DOHH2 (cell line): ENCODE data around the gene CNTN5.

ENCODE experiments used
- H3F3A ChIP-seq: fragments of 200-600 bp; sonication (generic), shearing (Covaris generic); 2 replicates; pipeline ENCODE4 v1.6.0; 2016; ENCODE audit warnings: antibody characterized with exemption, mild to moderate bottlenecking; ENCODE audit not compliant: control insufficient read depth, insufficient read depth
- H3K27ac ChIP-seq: fragments of 200-600 bp; sonication (generic); 2 replicates; pipeline ENCODE4 v1.5.1; 2014; ENCODE audit warnings: low read depth, mild to moderate bottlenecking, low read length, moderate library complexity
- H3K27me3 ChIP-seq: fragments of 200-600 bp; sonication (generic); 2 replicates; pipeline ENCODE4 v1.6.1; 2014; ENCODE audit warnings: mild to moderate bottlenecking, low read length, mixed read lengths; ENCODE audit not compliant: control insufficient read depth
- H3K36me3 ChIP-seq: fragments of 200-600 bp; sonication (generic); 2 replicates; pipeline ENCODE4 v1.6.1; 2014; ENCODE audit warnings: mild to moderate bottlenecking, low read length, moderate library complexity, mixed read lengths; ENCODE audit not compliant: control insufficient read depth
- H3K4me1 ChIP-seq: fragments of 200-600 bp; sonication (generic); 2 replicates; pipeline ENCODE4 v1.6.1; 2014; ENCODE audit warnings: mild to moderate bottlenecking, low read length, mixed read lengths; ENCODE audit not compliant: control insufficient read depth
- H3K4me2 ChIP-seq: fragments of 200-600 bp; sonication (generic); 2 replicates; pipeline ENCODE4 v1.6.0; 2014; ENCODE audit warnings: mild to moderate bottlenecking, low read length, moderate library complexity
- H3K4me3 ChIP-seq: fragments of 200-600 bp; sonication (generic); 2 replicates; pipeline ENCODE4 v1.5.1; 2014; ENCODE audit warnings: mild to moderate bottlenecking, low read length, mixed read lengths
- H3K79me2 ChIP-seq: fragments of 200-600 bp; sonication (generic); 2 replicates; pipeline ENCODE4 v1.6.1; 2014; ENCODE audit warnings: mild to moderate bottlenecking, low read length, mixed read lengths; ENCODE audit not compliant: control insufficient read depth
- H3K9me2 ChIP-seq: fragments of 200-600 bp; sonication (generic); replicated peaks from 2 replicates; pipeline ENCODE4 v1.6.1; 2014; ENCODE audit warnings: mild to moderate bottlenecking, low read length, mixed read lengths; ENCODE audit not compliant: control insufficient read depth
- H3K9me3 ChIP-seq: fragments of 200-600 bp; sonication (generic); 2 replicates; pipeline ENCODE4 v1.6.1; 2014; ENCODE audit warnings: antibody characterized with exemption, low read length, mixed read lengths; ENCODE audit not compliant: control insufficient read depth, insufficient read depth
- H4K20me1 ChIP-seq: fragments of 200-600 bp; sonication (generic); 2 replicates; pipeline ENCODE4 v1.6.0; 2014; ENCODE audit warnings: low read depth, mild to moderate bottlenecking, antibody characterized with exemption, low read length, moderate library complexity; ENCODE audit not compliant: control insufficient read depth, insufficient read depth
- CTCF ChIP-seq: fragments of 200-600 bp; sonication (generic); IDR thresholded peaks from one replicate; pipeline ENCODE4 v1.5.1; 2014; ENCODE audit warnings: antibody characterized with exemption, mild to moderate bottlenecking, low read depth, low read length; ENCODE audit not compliant: poor library complexity, severe bottlenecking
- EZH2phosphoT487 ChIP-seq: fragments of 200-600 bp; sonication (generic); IDR thresholded peaks from 2 replicates; pipeline ENCODE4 v1.6.1; 2017; ENCODE audit warnings: borderline replicate concordance, mild to moderate bottlenecking, antibody characterized with exemption, low read length, moderate library complexity, mixed read lengths

Gene CNTN5

GRCh38 chr11:99244613-99245012, 223.9 kb downstream of the CNTN5 start:
- Histone ChIP-seq H4K20me1 (no peaks in the 10 kb centered on the region), H3K9me2 (no peaks in the 10 kb centered on the region), H3F3A (no peaks in the 10 kb centered on the region), H3K27ac (no peak overlapping the region), H3K9me3 (no peaks in the 10 kb centered on the region), H3K4me3 (no peak overlapping the region), H3K79me2 (no peaks in the 10 kb centered on the region), H3K4me1 (no peaks in the 10 kb centered on the region), H3K4me2 (no peak overlapping the region), H3K36me3 (no peaks in the 10 kb centered on the region), H3K27me3 (no peaks in the 10 kb centered on the region)
- TF ChIP-seq CTCF (no peak), EZH2phosphoT487 (no peak)

- H3F3A ChIP-seq, result no peaks in the 10 kb centered on the region
- H3K4me2 ChIP-seq, result no peak overlapping the region
- no peaks in the 10 kb centered on the region for H4K20me1 ChIP-seq
- H3K27me3 ChIP-seq, result no peaks in the 10 kb centered on the region
- no peaks in the 10 kb centered on the region for H3K79me2 ChIP-seq
- H3K9me2 ChIP-seq, result no peaks in the 10 kb centered on the region
- no peak overlapping the region for H3K4me3 ChIP-seq
- no peaks in the 10 kb centered on the region for H3K36me3 ChIP-seq
- H3K4me1 ChIP-seq, result no peaks in the 10 kb centered on the region
- H3K9me3 ChIP-seq, result no peaks in the 10 kb centered on the region
- TF ChIP-seq CTCF, result no peak
- no peak for TF ChIP-seq EZH2phosphoT487
- no peak overlapping the region for H3K27ac ChIP-seq
Observed at GRCh38 chr11:99246199-99246598, 225.4 kb downstream of the CNTN5 start.

GRCh38 chr11:99256614-99257013, 235.9 kb downstream of the CNTN5 start:
- Histone ChIP-seq H3F3A (no peaks in the 10 kb centered on the region), H3K27me3 (no peaks in the 10 kb centered on the region), H3K4me1 (no peaks in the 10 kb centered on the region), H3K27ac (no peak overlapping the region), H3K4me2 (no peak overlapping the region), H3K36me3 (no peaks in the 10 kb centered on the region), H3K4me3 (no peak overlapping the region), H3K9me2 (no peaks in the 10 kb centered on the region), H4K20me1 (no peaks in the 10 kb centered on the region), H3K9me3 (no peaks in the 10 kb centered on the region), H3K79me2 (no peaks in the 10 kb centered on the region)
- no peak for TF ChIP-seq EZH2phosphoT487
- no peak for TF ChIP-seq CTCF

GRCh38 chr11:99257131-99257530, 236.4 kb downstream of the CNTN5 start:
- Histone ChIP-seq H3F3A (no peaks in the 10 kb centered on the region), H3K9me2 (no peaks in the 10 kb centered on the region), H3K36me3 (no peaks in the 10 kb centered on the region), H3K27ac (no peak overlapping the region), H3K27me3 (no peaks in the 10 kb centered on the region), H4K20me1 (no peaks in the 10 kb centered on the region), H3K9me3 (no peaks in the 10 kb centered on the region), H3K79me2 (no peaks in the 10 kb centered on the region), H3K4me2 (no peak overlapping the region), H3K4me3 (no peak overlapping the region), H3K4me1 (no peaks in the 10 kb centered on the region)
- TF ChIP-seq EZH2phosphoT487 (no peak), CTCF (no peak)
